PFSK-1 (cell line): ENCODE data around the gene BANP.

Source experiments
- FOXP2 ChIP-seq: optimal IDR thresholded peaks from 2 replicates; pipeline ENCODE3; 2011; ENCODE audit warnings: borderline replicate concordance, control low read depth, inconsistent platforms; ENCODE audit not compliant: insufficient read depth; ENCODE audit errors: extremely low read length, extremely low read depth
- POLR2AphosphoS5 ChIP-seq: IDR thresholded peaks from 2 replicates; pipeline ENCODE4 v1.6.1; 2012; ENCODE audit warnings: low read depth, mild to moderate bottlenecking, control low read depth, low read length, moderate library complexity
- SIN3A ChIP-seq: IDR thresholded peaks from 2 replicates; pipeline ENCODE4 v1.6.1; 2012; ENCODE audit warnings: mild to moderate bottlenecking, low read length, moderate library complexity, borderline replicate concordance; ENCODE audit not compliant: insufficient read depth
- TAF1 ChIP-seq: IDR thresholded peaks from 2 replicates; pipeline ENCODE4 v1.6.1; 2012; ENCODE audit warnings: low read length, control low read depth, borderline replicate concordance; ENCODE audit not compliant: insufficient read depth
- TF ChIP-seq, protein P1 (sequence below), 2 experiments: IDR thresholded peaks; 2 replicates each; pipeline versions ENCODE4 v1.6.1 to v1.8.0; 2011 to 2012; ENCODE audit warnings: low read depth in 2 of 2, low read length in 2 of 2, control low read depth in 1 of 2, inconsistent platforms in 1 of 2, mild to moderate bottlenecking in 1 of 2, moderate library complexity in 1 of 2; ENCODE audit not compliant: insufficient read depth in 1 of 2

The BANP gene

GRCh38 chr16:87938412-87938949, 12.8 kb upstream of the BANP start:
- TF ChIP-seq, protein P1, sequence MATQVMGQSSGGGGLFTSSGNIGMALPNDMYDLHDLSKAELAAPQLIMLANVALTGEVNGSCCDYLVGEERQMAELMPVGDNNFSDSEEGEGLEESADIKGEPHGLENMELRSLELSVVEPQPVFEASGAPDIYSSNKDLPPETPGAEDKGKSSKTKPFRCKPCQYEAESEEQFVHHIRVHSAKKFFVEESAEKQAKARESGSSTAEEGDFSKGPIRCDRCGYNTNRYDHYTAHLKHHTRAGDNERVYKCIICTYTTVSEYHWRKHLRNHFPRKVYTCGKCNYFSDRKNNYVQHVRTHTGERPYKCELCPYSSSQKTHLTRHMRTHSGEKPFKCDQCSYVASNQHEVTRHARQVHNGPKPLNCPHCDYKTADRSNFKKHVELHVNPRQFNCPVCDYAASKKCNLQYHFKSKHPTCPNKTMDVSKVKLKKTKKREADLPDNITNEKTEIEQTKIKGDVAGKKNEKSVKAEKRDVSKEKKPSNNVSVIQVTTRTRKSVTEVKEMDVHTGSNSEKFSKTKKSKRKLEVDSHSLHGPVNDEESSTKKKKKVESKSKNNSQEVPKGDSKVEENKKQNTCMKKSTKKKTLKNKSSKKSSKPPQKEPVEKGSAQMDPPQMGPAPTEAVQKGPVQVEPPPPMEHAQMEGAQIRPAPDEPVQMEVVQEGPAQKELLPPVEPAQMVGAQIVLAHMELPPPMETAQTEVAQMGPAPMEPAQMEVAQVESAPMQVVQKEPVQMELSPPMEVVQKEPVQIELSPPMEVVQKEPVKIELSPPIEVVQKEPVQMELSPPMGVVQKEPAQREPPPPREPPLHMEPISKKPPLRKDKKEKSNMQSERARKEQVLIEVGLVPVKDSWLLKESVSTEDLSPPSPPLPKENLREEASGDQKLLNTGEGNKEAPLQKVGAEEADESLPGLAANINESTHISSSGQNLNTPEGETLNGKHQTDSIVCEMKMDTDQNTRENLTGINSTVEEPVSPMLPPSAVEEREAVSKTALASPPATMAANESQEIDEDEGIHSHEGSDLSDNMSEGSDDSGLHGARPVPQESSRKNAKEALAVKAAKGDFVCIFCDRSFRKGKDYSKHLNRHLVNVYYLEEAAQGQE (IDR thresholded peaks at IDR 0.05; ENCODE audit: insufficient read depth in 1 of 2, low read depth in 2 of 2, low read length in 2 of 2), result no peak
- no peak for TF ChIP-seq TAF1
- no peak for TF ChIP-seq FOXP2
- TF ChIP-seq POLR2AphosphoS5, result no peak
- TF ChIP-seq SIN3A, result no peak

DNA sequence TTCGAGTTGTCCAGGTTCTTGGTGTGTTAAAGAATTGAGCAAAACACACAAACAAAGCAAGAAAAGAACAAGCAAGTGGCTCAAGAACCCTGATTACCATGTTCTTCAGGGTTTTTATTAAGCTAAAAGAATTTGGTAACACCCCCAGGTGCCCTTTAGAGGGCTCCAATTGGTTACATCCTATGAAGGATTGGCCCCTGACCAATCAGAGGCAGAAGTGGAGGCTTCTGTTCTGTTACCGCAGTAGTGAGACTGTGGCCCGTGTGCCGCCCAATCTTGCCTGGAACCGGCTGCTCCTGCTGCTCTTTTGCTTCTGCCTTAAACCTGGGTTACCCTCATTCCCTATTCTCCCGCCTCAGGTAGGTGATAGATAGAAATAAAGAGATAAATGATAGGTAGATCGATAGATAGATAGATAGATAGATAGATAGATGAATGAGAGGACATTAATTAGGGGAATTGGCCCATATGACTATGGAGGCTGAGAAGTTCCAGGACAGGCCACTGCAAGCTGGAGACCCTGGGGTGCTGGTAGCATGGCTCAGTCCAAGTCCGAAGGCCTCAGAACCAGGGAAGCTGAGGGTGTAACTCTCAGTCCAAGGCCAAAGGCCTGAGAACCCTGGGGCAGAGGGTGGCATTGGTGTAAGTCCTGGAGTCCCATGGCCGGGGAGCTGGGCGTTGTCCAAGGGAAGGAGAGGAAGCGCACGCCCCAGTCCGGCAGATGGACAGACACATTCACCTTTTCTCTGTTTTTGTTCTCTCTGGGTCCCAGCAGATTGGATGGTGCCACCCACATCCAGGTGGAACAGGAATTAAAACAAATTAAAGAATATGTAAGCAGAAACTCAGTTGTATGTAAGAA, 11.4 kb upstream of the BANP start:
- TF ChIP-seq, protein P1 (IDR thresholded peaks at IDR 0.05; ENCODE audit: insufficient read depth in 1 of 2, low read depth in 2 of 2, low read length in 2 of 2), result no peak
- TF ChIP-seq POLR2AphosphoS5 (no peak), FOXP2 (no peak)

GRCh38 chr16:87942680-87943079, 8.6 kb upstream of the BANP start:
- no peak for TF ChIP-seq POLR2AphosphoS5

DNA sequence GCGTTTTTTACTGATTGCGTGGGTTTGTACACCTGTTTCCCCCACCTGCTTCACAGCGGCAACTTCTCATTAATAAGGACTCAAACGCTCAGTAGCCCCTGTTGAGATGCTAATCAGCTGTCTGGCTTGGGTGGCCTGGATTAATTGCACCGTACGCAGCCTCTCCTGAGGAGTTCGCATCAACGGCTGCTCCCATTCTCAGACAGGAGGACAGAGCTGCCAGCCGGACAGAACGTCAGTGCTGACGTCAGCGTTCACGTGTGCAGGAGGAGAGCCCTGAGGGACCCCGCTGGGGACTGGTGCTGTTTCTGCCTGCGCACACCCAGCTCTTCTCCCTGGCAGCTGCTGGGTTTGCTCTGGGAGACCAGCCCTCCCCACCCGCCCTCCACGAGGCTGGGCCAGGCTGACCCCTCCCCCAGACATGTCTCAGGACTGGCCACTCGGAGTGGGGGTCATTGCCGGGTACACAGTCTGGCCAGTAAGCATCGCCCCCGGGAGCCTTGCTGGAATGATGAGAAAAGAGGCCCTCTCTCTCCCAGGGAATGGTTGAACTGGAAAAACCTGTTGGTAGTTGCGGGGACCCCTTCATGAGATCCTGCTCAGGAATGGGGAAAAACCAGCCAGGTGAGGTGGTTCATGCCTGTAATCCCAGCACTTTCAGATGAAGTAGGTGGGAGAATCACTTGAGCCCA, 5.7 kb upstream of the BANP start:
- TF ChIP-seq, protein P1 (IDR thresholded peaks at IDR 0.05; ENCODE audit: insufficient read depth in 1 of 2, low read depth in 2 of 2, low read length in 2 of 2), result no peak
- TF ChIP-seq POLR2AphosphoS5 (no peak), TAF1 (no peak), FOXP2 (no peak), SIN3A (no peak)

DNA sequence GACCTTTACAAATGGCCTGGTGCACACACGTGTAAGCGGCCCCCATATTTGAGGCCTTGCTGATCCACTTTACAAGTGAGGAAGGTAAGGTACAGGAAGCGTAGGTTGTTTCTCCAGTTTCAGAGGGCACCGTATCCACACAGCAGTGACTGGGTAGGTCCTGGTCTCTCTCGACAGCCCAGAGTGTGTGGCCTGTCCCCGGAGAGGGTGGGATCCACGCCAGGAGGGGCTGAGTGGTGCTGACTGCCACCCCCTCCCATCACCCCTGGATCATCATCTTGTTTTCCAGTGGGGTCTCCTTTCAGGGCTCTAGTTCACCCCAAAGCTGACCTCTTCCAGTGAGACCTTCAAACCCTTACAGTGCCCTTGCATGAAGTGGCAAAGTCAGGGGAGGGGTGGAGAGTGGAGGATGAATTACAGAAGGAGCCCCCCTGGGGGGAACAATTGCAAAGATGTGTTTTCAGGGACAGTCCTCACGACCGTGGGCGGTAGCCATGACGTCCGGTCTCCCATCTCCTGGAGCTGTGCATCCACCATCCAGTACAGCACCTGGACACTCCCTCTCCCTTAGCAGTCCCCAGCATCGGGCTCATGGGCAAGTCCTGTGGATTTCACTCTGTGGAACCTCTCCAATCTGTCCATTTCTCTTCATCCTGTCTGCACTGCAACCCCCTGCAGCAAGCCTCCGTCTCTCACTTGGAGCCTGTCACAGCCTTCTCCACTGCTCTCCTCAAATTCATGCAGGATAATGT, 4.5 kb upstream of the BANP start:
- TF ChIP-seq SIN3A (no peak), POLR2AphosphoS5 (no peak), FOXP2 (no peak), TAF1 (no peak)
- TF ChIP-seq, protein P1 (IDR thresholded peaks at IDR 0.05; ENCODE audit: insufficient read depth in 1 of 2, low read depth in 2 of 2, low read length in 2 of 2), result no peak
